GM10266 (cell line): Measurements from ENCODE around the gene ABL1.
"Not testable (repeated sequence)": the region's sequence is repeated elsewhere in the genome, so short reads cannot be mapped to it uniquely, and the experiment has no call there.

Experiments
- DNase-seq: peaks from one replicate; pipeline ENCODE4 v3.0.0; 2012; ENCODE audit errors: extremely low spot score
- TF ChIP-seq, protein P1 (sequence below): IDR thresholded peaks from 2 replicates; pipeline ENCODE4 v1.5.1; 2012; ENCODE audit warnings: mild to moderate bottlenecking, low read depth; ENCODE audit not compliant: control insufficient read depth, insufficient read depth; ENCODE audit errors: missing control alignments

Gene ABL1

DNA sequence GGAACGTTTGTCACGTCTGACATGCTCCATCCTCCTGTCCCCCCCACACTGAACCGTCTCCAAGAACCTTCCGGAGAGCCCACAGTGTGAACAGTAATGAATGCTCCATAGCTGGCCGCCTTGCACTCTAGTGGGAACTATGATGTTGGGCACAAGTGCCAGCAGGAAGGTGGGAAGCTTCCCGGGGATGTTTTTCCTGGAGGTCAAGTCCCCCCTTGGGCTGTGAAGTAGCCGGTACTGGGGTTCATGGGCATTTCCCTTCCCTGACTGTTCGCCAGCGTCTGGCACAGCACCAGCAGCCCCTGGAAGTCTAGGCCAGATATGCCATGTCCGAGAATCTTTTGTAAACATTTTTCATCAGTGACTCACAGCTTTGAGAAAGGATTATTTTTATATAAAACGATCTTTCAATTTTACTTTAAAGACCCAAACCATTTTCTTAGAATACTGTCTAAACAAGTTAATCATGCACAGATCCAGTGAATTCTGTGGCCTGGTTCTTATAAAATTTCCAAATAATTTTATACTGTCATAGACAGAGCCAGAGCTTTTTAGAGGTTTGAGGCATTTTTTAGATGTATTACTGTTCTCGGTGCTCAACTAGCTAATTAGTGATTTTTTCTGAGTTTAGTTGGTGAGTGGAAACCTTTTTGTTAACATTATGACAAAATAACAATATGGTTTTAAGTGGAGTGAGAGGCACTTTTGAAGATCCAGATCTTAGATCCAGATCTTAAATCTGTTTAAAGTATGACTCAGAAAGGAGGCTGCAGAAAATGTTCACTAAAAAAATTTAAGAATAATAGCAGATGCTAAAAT, 11.6 kb downstream of the ABL1 start:
- TF ChIP-seq, protein P1, sequence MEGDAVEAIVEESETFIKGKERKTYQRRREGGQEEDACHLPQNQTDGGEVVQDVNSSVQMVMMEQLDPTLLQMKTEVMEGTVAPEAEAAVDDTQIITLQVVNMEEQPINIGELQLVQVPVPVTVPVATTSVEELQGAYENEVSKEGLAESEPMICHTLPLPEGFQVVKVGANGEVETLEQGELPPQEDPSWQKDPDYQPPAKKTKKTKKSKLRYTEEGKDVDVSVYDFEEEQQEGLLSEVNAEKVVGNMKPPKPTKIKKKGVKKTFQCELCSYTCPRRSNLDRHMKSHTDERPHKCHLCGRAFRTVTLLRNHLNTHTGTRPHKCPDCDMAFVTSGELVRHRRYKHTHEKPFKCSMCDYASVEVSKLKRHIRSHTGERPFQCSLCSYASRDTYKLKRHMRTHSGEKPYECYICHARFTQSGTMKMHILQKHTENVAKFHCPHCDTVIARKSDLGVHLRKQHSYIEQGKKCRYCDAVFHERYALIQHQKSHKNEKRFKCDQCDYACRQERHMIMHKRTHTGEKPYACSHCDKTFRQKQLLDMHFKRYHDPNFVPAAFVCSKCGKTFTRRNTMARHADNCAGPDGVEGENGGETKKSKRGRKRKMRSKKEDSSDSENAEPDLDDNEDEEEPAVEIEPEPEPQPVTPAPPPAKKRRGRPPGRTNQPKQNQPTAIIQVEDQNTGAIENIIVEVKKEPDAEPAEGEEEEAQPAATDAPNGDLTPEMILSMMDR = no peak
- DNase-seq = no peak

DNA sequence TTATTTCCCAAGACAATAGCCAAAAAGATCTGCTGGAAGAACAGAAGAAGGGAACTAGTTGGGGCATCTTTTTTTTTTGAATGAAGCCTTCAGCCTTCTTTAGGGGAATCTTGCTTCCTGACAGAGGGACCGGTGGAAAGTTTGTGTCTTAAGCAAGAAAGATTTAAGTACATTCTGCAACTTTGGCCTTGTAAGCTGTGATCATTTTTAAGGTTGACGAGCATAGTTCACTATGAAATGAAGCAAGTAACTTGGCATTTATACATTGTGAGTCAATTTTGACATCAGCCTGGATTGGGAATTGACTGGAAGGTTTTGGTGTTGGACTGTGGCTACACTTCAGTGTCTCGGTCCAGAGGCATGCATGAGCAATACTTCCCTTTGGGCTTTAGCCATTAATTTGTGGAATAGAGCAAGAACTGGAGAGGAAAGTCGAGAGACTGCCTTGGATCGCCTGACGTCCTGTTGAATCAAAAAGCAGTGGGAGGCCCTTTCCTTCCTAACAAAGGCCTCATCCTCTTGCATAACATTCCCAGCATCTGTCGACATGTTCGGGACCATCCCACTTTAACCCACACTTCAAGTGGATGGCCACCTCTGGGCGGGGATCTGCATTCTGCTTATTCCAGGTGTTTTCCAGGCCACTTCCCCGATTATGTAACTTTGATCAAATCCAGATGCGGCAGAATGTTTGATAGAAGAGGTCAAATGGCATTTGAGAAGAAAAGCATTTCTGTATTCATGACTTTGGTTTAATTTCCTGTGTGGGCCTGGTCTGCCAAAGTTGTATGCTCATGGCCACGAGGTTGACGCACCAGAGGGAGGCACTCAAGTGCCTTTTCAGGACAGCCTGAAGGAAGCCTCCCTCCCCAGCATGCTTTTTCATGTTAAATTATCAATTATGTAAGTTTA, 12.5 kb downstream of the ABL1 start:
- TF ChIP-seq, protein P1 = no peak
- no peak for DNase-seq

DNA sequence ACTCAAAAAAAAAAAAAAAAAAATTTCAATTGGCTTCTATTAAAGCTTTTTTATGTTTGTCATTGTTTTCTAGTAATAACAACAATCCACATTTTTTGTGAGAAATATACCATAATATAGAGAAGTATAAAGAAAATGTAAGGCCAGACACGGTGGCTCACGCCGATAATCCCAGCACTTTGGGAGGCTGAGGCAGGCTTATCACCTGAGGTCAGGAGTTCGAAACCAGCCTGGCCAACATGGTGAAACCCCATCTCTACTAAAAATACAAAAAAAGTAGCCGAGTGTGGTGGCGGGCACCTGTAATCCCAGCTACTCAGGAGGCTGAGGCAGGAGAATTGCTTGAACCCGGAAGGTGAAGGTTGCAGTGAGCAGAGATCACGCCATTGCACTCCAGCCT, 13.5 kb downstream of the ABL1 start:
- not testable (repeated sequence) for DNase-seq

DNA sequence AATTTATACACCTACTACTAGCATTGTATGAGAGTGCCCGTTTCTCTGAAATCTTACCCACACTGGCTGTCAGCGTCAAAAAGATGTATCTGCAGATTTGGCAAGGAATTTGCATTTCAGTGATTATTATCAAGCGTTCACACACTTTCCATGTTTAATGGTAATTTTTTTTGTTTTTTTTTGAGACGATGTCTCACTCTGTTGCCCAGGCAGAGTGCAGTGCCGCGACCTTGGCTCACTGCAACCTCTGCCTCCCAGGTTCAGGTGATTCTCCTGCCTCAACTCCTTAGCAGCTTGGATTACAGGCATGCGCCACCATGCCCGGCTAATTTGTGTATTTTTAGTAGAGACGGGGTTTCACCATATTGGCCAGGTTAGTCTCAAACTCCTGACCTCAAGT, 14.3 kb downstream of the ABL1 start:
- TF ChIP-seq, protein P1 = no peak
- no peak for DNase-seq

DNA sequence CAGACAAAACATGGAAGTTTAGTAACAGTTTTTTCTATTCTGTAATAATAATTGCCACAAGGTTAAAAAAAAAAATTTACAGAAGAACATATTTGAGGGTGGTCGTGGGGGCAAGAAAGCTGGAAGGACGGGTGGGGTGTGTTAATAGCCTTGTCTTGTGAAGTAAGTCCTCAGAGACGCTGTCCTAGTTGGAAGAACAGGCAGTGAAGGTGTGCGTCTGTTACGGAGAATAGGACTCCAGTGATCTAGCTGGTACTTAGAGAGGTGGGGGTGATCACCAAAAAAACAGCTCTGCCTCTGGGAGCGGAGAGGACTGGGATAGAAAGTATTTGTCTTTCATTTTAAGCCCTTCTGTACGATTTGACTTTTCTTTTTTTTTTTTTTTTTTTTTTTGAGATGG, 17.7 kb downstream of the ABL1 start:
- TF ChIP-seq, protein P1 = no peak
- DNase-seq = no peak

DNA sequence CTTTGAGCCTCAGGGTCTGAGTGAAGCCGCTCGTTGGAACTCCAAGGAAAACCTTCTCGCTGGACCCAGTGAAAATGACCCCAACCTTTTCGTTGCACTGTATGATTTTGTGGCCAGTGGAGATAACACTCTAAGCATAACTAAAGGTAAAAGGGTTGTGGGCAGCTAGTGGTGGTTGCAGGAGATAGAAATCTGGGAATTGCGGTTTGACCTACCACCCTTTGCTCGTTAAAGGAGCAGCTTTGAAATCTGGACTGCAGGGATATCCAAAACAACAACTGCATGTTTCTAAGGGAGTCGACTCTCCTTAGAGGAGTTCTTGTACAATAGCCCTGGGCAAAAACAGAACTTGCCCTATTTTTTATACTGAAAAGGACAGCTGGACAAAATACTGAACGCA, 19.0 kb downstream of the ABL1 start:
- DNase-seq = no peak
- TF ChIP-seq, protein P1 = no peak

DNA sequence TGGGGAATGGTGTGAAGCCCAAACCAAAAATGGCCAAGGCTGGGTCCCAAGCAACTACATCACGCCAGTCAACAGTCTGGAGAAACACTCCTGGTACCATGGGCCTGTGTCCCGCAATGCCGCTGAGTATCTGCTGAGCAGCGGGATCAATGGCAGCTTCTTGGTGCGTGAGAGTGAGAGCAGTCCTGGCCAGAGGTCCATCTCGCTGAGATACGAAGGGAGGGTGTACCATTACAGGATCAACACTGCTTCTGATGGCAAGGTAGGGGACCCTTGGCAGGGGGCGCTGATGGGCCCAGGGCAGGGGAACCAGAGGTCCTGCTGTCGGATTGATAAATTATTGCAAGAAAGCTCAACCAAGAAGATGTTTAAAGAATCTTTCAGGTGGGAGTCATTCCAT, 19.8 kb downstream of the ABL1 start:
- TF ChIP-seq, protein P1 = no peak
- no peak for DNase-seq
